GM12801 (cell line): ENCODE results near the gene RGL2.

Experiments used
- CTCF ChIP-seq: IDR thresholded peaks from one replicate; pipeline ENCODE4 v1.5.1; 2011; ENCODE audit warnings: control low read depth; ENCODE audit not compliant: insufficient read length; ENCODE audit errors: extremely low read depth

RGL2 gene

GRCh38 chr6:33315793-33316602, 17.3 kb upstream of the RGL2 start:
- TF ChIP-seq CTCF, result no peak

GRCh38 chr6:33314943-33315792, 16.4 kb upstream of the RGL2 start:
- no peak for TF ChIP-seq CTCF

- no peak for TF ChIP-seq CTCF
These were observed 15.8 kb upstream of the RGL2 start for GRCh38 chr6:33314515-33314942.

- no peak for TF ChIP-seq CTCF
These were observed 15.2 kb upstream of the RGL2 start, which contains the start of gene TAPBP for GRCh38 chr6:33313709-33314514. TAPBP (minus strand) TSS chr6:33314078; CDS start chr6:33314041, 37 bp downstream.

GRCh38 chr6:33313105-33313708, 14.5 kb upstream of the RGL2 start:
- no peak for TF ChIP-seq CTCF

GRCh38 chr6:33312361-33313104, 13.8 kb upstream of the RGL2 start:
- no peak for TF ChIP-seq CTCF
